ENCODE data around the gene HOXC13. TPM values are rescaled to one million over a fixed set of nuclear protein-coding genes. Genes with fewer than 3 reads are reported as not detected.

HOXC13 gene, protein sequence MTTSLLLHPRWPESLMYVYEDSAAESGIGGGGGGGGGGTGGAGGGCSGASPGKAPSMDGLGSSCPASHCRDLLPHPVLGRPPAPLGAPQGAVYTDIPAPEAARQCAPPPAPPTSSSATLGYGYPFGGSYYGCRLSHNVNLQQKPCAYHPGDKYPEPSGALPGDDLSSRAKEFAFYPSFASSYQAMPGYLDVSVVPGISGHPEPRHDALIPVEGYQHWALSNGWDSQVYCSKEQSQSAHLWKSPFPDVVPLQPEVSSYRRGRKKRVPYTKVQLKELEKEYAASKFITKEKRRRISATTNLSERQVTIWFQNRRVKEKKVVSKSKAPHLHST
- total RNA-seq: not detected in 2 replicates

DNA sequence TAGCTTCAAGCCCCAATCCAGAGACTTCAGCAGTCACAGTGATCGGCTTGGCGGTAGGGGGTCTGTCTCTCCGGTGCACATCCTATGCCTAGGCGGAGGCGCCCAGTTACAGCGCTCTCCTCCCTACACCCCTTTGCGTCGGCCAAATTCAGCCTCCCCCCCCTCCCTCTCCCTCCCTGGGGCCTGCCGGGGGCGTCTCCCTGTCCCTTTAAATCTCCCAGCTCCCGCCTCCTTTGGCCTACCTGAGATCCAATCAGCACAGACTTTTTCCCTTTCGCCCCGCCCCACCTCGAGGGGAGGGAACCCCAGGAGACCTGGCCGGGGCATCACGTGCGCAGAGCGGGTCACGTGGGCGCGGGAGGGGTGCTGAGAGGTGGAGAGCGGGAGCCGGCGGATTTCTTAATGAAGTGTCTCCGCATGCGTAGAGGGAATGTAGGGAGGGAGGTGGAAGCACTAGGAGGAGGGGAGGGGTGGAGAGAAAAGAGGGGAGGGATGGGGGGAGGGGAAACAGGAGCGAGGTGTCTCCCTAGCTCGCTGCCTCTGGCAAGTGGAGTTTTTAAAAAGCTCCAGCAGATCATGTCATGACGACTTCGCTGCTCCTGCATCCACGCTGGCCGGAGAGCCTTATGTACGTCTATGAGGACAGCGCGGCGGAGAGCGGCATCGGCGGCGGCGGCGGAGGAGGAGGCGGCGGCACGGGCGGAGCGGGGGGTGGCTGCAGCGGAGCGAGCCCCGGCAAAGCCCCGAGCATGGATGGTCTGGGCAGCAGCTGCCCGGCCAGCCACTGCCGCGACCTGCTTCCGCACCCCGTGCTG is at the start of gene HOXC13:
Gene HOXC13, plus strand, starts transcription at position 506 of the 815 bp plus-strand sequence. Its CDS starts 76 bp downstream, at position 582.

GRCh38 chr12:53954694-53955035 is 16.0 kb downstream of the HOXC13 start, which contains the start of gene HOXC12:
Gene HOXC12 (plus strand): TSS chr12:53954903. CDS start chr12:53954930, 27 bp downstream.

DNA sequence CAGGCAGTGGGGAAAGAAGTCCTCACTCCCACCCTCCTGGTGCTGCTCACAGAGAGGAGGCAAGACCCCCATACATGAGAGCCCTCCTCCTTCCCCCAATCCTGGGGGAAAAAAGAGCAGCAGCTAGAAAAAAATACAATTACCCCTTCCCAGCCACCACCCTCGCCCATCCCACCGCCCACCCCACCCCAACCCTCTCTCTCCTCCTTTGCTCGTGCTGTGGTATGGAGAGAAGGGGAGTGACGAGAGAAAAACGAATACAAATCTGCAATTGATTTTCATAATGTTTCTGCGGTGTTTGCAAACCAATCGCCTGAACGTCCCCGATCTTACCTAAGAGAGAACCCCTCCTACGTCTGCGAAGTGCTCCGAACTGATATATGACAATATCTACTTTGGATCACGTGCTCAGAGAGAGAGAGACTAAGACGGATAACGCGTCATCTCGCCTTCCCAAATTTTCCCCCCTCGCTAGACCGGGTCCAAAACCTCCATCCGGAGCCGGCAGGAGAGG is 34.1 kb downstream of the HOXC13 start, which contains the start of gene HOXC11:
Gene HOXC11, plus strand, starts transcription at position 405 of the 514 bp plus-strand sequence. CDS start 116 bp downstream, outside the sequence.

DNA sequence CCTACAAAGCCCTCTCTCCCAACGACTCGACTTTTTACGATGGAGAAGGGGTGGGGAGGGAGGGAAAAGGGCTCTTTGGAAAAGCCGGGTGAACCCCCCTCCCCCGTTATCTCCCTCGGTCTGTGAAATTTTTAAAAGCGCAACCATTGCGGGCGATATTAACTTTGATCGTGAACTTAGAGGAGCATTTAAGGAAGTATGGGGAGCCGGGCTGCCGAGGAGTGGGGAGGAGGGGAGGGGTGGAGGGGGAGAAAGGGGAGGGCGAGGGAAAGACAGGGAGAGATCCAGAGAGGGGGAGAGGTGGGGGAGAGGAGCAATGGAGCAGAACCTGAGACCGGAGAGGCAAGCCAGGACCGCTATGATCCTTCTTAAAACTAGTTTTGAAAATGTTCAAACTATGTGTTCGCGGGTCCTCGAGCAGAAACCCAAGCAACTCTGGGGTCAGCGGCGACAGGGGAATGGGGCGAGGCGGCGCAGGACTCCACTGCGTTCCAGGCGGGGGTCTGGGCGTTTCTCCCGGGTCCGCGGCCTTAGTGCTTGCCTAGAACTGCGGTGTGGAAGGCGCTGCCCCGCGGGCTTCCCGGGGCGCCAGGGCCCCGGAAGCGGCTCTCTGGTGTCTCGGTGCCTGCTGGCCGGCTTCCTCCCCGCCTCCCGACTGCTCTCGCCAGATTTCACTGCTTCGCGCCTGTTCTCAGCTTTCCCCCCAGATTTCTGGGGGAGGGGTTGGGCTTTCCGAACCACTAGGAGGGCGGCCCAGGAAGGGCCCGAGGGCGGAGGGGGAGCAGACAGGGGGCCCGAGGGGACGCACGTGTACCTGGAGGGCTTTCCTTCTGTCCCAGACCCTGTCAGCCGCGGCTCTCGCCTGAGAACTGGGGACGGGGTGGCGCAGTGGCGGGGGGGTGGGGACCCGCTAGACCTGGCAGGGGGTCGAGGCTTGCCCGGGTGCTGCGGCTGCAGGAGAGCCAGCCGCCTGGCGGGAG is 35.7 kb downstream of the HOXC13 start, which contains the start of gene HOTAIR:
Gene HOTAIR, minus strand, starts transcription at position 871 of the 980 bp plus-strand sequence.

DNA sequence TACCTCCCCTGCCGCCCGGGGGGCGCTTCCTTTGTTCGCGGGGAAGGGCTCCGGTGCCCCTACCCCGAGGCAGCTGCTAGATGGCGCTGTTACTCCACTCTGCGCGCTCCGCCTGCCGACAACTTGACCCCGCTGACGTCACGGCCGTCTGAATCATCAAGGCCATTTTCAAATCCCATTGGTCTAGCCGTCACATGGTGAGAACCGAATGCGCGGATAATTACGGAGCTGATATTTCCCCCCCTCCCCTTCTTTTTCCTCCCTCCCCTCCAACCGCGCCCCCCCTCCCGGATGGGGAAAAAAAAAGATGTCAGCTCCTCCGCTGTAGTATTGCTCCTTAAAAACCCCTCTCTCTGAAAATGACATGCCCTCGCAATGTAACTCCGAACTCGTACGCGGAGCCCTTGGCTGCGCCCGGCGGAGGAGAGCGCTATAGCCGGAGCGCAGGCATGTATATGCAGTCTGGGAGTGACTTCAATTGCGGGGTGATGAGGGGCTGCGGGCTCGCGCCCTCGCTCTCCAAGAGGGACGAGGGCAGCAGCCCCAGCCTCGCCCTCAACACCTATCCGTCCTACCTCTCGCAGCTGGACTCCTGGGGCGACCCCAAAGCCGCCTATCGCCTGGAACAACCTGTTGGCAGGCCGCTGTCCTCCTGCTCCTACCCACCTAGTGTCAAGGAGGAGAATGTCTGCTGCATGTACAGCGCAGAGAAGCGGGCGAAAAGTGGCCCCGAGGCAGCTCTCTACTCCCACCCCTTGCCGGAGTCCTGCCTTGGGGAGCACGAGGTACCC is 46.5 kb downstream of the HOXC13 start, which contains the start of gene HOXC10:
Gene HOXC10, plus strand, starts transcription at position 246 of the 791 bp plus-strand sequence. Its CDS starts 114 bp downstream, at position 360.

Other genes with a start within 250 kb of the HOXC13 start
- gene CALCOCO1, start 211.4 kb upstream of the HOXC13 start, total RNA-seq: 96.7 and 125 TPM in 2 replicates
- gene CISTR, start 186.9 kb upstream of the HOXC13 start, total RNA-seq: not detected in 2 replicates
- not detected in 2 replicates for gene HOXC12, start 16.1 kb downstream of the HOXC13 start, total RNA-seq
- gene HOXC11, start 34.3 kb downstream of the HOXC13 start, total RNA-seq: not detected in 2 replicates
- gene HOTAIR, start 36.1 kb downstream of the HOXC13 start, total RNA-seq: not detected in 2 replicates
- gene HOXC10, start 46.3 kb downstream of the HOXC13 start, total RNA-seq: not detected in 2 replicates
- gene HOXC9, start 61.3 kb downstream of the HOXC13 start, total RNA-seq: 0.40 and 1.8 TPM in 2 replicates
- 0.50 and 0.85 TPM in 2 replicates for gene HOXC8, start 70.2 kb downstream of the HOXC13 start, total RNA-seq
- gene HOXC6, start 89.6 kb downstream of the HOXC13 start, total RNA-seq: 0.56 and 2.3 TPM in 2 replicates
- 0.33 and 0.39 TPM in 2 replicates for gene HOXC5, start 94.2 kb downstream of the HOXC13 start, total RNA-seq
- 0.79 and 1.2 TPM in 2 replicates for gene HOXC4, start 115.0 kb downstream of the HOXC13 start, total RNA-seq